Measurements from ENCODE around the gene MAPK11. TPM values are rescaled to one million over a fixed set of nuclear protein-coding genes. Genes with fewer than 3 reads are reported as not detected.

MAPK11 gene
- total and polyA plus RNA-seq, 2 experiments from 2014 or later, result 0.12 to 0.63 TPM

GRCh38 chr22:50267591-50268390, 2.4 kb downstream of the MAPK11 start:
- H3K27ac ChIP-seq, result no peak overlapping the region
- peak; percentile 67 to 70 for DNase-seq (ENCODE audit: low read depth in 1 of 2, low spot score in 1 of 2)
- peaks cover 7% of the 10 kb centered on the region for H3K4me1 ChIP-seq (ENCODE audit: low read depth)
- no peaks in the 10 kb centered on the region for H3K9me3 ChIP-seq (ENCODE audit: low read depth)
- peaks cover 79% of the 10 kb centered on the region for H3K27me3 ChIP-seq
- no peak overlapping the region for H3K4me3 ChIP-seq
- no peaks in the 10 kb centered on the region for H3K36me3 ChIP-seq
- peak; percentile 25 for TF ChIP-seq CTCF (IDR thresholded peaks at IDR 0.05; ENCODE audit: low read depth, low read length)

DNA sequence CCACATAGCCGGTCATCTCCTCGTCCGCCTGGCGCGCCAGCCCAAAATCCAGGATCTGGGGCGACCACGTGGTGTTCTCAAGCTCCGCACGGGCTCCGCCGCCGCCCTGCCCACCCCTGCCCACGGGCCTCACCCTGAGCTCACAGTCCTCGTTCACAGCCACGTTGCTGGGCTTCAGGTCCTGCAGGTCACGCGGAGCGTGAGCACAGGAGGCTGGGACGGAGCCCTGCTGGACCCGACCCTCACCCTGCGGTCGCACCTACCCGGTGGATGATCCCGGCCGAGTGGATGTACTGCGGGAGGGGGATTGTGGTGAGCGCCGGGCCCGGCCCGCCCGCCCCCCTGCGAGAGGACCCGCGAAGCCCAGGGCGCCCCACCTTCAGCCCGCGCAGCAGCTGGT, 3.2 kb downstream of the MAPK11 start:
- peaks cover 71% of the 10 kb centered on the region for H3K27me3 ChIP-seq
- peaks cover 7% of the 10 kb centered on the region for H3K4me1 ChIP-seq (ENCODE audit: low read depth)
- no peak overlapping the region for H3K27ac ChIP-seq

DNA sequence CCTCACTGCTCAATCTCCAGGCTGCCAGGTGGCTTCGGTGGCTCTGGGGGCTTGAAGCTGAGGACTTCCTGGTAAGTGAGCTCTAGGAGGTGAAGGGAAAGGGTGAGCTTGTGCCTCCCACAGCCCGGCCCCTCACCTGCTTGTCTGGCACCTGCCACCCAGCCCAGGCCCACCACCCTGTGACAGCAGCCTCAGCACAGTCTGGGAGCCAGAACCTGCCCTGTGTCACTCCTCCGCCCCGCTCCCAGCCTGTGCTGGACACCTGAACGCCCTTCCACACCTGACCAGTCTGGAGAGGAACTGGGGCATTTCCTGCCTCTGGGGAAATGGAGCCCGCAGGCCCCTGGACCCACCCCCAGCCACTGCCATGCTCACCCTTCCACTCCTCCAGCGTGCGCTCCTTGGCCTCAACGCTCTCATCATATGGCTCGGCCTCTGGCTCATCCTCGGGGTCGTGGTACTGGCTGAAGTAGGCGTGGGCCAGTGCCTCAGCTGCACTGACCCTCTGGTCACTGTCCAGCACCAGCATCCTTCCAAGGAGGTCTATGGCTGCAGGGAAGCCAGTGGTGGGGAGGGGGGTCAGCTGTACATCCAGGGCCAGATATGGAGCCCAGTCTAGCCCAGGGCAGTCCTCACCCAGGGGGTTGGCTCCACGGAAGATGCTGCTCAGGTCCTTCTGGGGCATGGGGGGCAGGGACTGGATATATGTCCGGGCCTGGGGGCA, 5.1 kb downstream of the MAPK11 start:
- DNase-seq (ENCODE audit: low read depth in 1 of 2, low spot score in 1 of 2), result no peak
- Histone ChIP-seq H3K4me3 (no peak overlapping the region), H3K27ac (no peak overlapping the region), H3K4me1 (ENCODE audit: low read depth) (no peaks in the 10 kb centered on the region), H3K9me3 (ENCODE audit: low read depth) (no peaks in the 10 kb centered on the region), H3K36me3 (no peaks in the 10 kb centered on the region), H3K27me3 (peaks cover 52% of the 10 kb centered on the region)
- no peak for TF ChIP-seq CTCF (IDR thresholded peaks at IDR 0.05; ENCODE audit: low read depth, low read length)

More for the DNA sequence above, 3.2 kb downstream of the MAPK11 start:
- H3K9me3 ChIP-seq (ENCODE audit: low read depth), result no peaks in the 10 kb centered on the region
- H3K4me3 ChIP-seq, result no peak overlapping the region
- H3K36me3 ChIP-seq, result no peaks in the 10 kb centered on the region
- DNase-seq (ENCODE audit: low read depth in 1 of 2, low spot score in 1 of 2), result no peak
- no peak for TF ChIP-seq CTCF (IDR thresholded peaks at IDR 0.05; ENCODE audit: low read depth, low read length)

DNA sequence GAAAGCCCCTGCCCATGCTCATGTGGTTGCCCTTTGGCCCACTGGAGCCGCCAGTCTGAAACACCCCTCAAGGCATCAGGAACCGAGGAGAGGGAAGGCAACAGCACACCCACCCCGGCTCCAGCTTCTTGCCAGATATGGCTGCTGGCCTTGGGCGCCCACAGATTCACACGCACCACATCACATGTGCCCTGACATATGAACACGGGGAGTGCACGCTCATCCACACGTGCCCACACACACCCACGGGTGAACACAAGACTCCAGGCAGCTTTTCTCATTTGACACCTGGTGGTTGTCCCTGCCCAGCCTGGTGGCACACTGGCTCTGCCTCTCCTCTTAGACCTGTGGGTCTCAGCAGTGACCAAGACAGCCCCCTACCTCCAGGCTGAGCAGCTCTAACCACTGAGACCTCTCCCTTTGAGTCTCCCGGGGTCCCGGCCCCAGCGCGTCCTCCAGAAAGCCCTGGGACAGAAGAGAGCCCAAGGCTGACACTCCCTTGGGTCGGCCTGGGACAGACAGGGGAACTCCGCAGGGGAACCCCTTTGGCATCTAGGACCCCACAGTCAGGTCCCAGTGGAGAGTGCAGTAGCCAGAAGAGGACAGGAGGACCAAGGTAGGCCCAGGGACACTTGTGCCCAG, 6.0 kb downstream of the MAPK11 start:
- Histone ChIP-seq H3K4me3 (no peak overlapping the region), H3K36me3 (no peaks in the 10 kb centered on the region), H3K27me3 (peaks cover 44% of the 10 kb centered on the region), H3K9me3 (ENCODE audit: low read depth) (no peaks in the 10 kb centered on the region), H3K27ac (no peak overlapping the region), H3K4me1 (ENCODE audit: low read depth) (no peaks in the 10 kb centered on the region)
- TF ChIP-seq CTCF (IDR thresholded peaks at IDR 0.05; ENCODE audit: low read depth, low read length), result no peak
- no peak for DNase-seq (ENCODE audit: low read depth in 1 of 2, low spot score in 1 of 2)

DNA sequence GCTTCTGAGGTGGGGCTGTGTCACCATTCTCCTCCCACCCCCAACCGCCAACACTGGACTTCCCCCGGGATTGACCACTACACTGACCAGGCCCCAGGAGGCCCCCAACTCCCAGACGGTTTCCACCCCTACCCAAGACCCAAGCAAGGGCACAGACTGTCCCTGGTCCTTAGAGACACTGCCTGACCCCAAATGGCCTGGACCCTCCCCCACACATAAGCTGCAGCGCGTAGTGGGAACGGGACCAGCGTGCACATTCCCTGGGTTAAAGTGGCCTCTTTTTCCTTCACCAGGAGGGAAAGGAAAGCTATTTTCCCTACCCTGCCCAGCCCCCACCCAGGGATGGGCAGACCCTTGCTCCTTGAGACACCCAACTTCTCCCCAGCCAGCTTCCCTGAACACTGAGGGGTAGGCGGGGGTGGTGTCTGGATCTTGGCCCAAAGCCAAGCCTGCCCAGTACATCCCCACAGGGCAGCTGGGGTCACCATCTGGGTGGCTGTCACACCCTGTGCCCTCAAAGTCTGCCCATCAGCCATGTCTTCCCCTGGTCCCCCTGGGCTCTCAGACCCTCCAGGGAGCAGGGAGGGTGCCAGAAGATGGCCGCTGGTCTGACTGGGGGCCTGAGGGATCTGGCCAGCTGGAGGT, 7.1 kb downstream of the MAPK11 start:
- H3K36me3 ChIP-seq, result no peaks in the 10 kb centered on the region
- H3K9me3 ChIP-seq (ENCODE audit: low read depth), result no peaks in the 10 kb centered on the region
- TF ChIP-seq CTCF (IDR thresholded peaks at IDR 0.05; ENCODE audit: low read depth, low read length), result no peak
- H3K4me3 ChIP-seq, result no peak overlapping the region
- H3K27ac ChIP-seq, result no peak overlapping the region
- no peaks in the 10 kb centered on the region for H3K4me1 ChIP-seq (ENCODE audit: low read depth)
- H3K27me3 ChIP-seq, result peaks cover 32% of the 10 kb centered on the region
- DNase-seq (ENCODE audit: low read depth in 1 of 2, low spot score in 1 of 2), result no peak

Data from cardiac muscle cell (in vitro differentiated cells and primary cell).